Naive thymus-derived CD4-positive, alpha-beta T cell (primary cell): ENCODE measurements around the gene WDR73. TPM values are rescaled to one million over a fixed set of nuclear protein-coding genes. Genes with fewer than 3 reads are reported as not detected.

ENCODE experiments used
- ATAC-seq: fragments of 150-1000 bp; cut with Tn5 transposase; 2 replicates; pipeline ENCODE4 v1.10.0; 2021; ENCODE audit warnings: mild to moderate bottlenecking, moderate library complexity
- CTCF ChIA-PET: fragments of 350-600 bp; sonication (Branson Sonifier 250); formaldehyde crosslinking; loops from one replicate; lab custom pipeline; 2021; ENCODE audit warnings: antibody characterized with exemption; lab: Charles Lee
- POLR2A ChIA-PET: fragments of 350-600 bp; sonication (Branson Sonifier 250); formaldehyde crosslinking; loops from one replicate; lab custom pipeline; 2021; ENCODE audit warnings: antibody characterized with exemption, inconsistent platforms; lab: Charles Lee
- DNase-seq, 9 donors: peaks; one replicate each; pipeline versions ENCODE4 v3.0.0 to v3.0.0-alpha.2; 2020 to 2022; ENCODE audit warnings: mixed read lengths in 1 of 9
- H3K27ac ChIP-seq: one replicate; pipeline ENCODE4 v1.7.0; 2013; ENCODE audit warnings: mild to moderate bottlenecking, low read depth, low read length, moderate library complexity
- H3K27me3 ChIP-seq, 2 donors: one replicate each; pipeline ENCODE4 v1.7.0; 2013; ENCODE audit warnings: low read length in 2 of 2, mild to moderate bottlenecking in 2 of 2, moderate library complexity in 2 of 2; ENCODE audit not compliant: control insufficient read depth in 2 of 2, insufficient read depth in 2 of 2
- H3K36me3 ChIP-seq, 3 experiments: 1 replicate in 2 of 3; 2 replicates in 1 of 3; pipeline ENCODE4 v1.7.0; 2013; ENCODE audit warnings: low read length in 3 of 3, mild to moderate bottlenecking in 3 of 3, moderate library complexity in 1 of 3; ENCODE audit not compliant: insufficient read depth in 3 of 3, control insufficient read depth in 2 of 3
- H3K4me1 ChIP-seq, 2 donors: one replicate each; pipeline ENCODE4 v1.7.0; 2013; ENCODE audit warnings: low read length in 2 of 2, mild to moderate bottlenecking in 2 of 2, moderate library complexity in 1 of 2; ENCODE audit not compliant: control insufficient read depth in 2 of 2, insufficient read depth in 2 of 2
- H3K4me3 ChIP-seq: 2 replicates; pipeline ENCODE4 v1.7.0; 2013; ENCODE audit warnings: mild to moderate bottlenecking, low read length
- H3K9me3 ChIP-seq, 3 experiments: 1 replicate in 2 of 3; 2 replicates in 1 of 3; pipeline ENCODE4 v1.7.0; 2013; ENCODE audit warnings: low read length in 3 of 3; ENCODE audit not compliant: control insufficient read depth in 2 of 3
- H3K27ac Mint-ChIP-seq, 9 donors: one replicate each; pipeline ENCODE4 v1.8.0; 2020 to 2022; ENCODE audit warnings: mixed read lengths in 9 of 9, mild to moderate bottlenecking in 8 of 9, moderate library complexity in 5 of 9, inconsistent platforms in 2 of 9
- H3K27me3 Mint-ChIP-seq, 5 donors: one replicate each; pipeline ENCODE4 v1.8.0; 2021 to 2022; ENCODE audit warnings: mixed read lengths in 5 of 5, mild to moderate bottlenecking in 1 of 5
- H3K36me3 Mint-ChIP-seq, 5 donors: one replicate each; pipeline ENCODE4 v1.8.0; 2020 to 2022; ENCODE audit warnings: mixed read lengths in 5 of 5, mild to moderate bottlenecking in 3 of 5, inconsistent platforms in 1 of 5
- H3K4me1 Mint-ChIP-seq, 7 donors: one replicate each; pipeline ENCODE4 v1.8.0; 2020 to 2022; ENCODE audit warnings: mixed read lengths in 7 of 7, mild to moderate bottlenecking in 3 of 7, inconsistent platforms in 1 of 7
- H3K4me3 Mint-ChIP-seq, 10 donors: one replicate each; pipeline ENCODE4 v1.8.0; 2020 to 2022; ENCODE audit warnings: mild to moderate bottlenecking in 10 of 10, mixed read lengths in 10 of 10, moderate library complexity in 6 of 10, inconsistent platforms in 2 of 10
- H3K9me3 Mint-ChIP-seq, 11 donors: one replicate each; pipeline ENCODE4 v1.8.0; 2020 to 2022; ENCODE audit warnings: mixed read lengths in 11 of 11, mild to moderate bottlenecking in 4 of 11, inconsistent platforms in 1 of 11, moderate library complexity in 1 of 11
- intact Hi-C, 2 donors: fragments of 100-400 bp; cut with micrococcal nuclease; formaldehyde crosslinking; loops; one replicate each; pipeline ENCODE4 v1.15.1; 2023
- polyA plus RNA-seq, 2 donors: library from polyadenylated mRNA; unstranded; fragments of 300-500 nt; fragmentation: Illumina TruSeq; gene quantifications; one replicate each; pipeline ENCODE4 v1.2.3, GENCODE V29; 2021
- total RNA-seq, 6 experiments: library from RNA in 5 of 6; stranded (reverse) in 5 of 6; gene quantifications; 1 replicate in 5 of 6; 2 replicates in 1 of 6; pipeline ENCODE4 v1.2.3 and lab custom pipeline; 2021 to 2026

WDR73 gene
- total and polyA plus RNA-seq, 7 experiments from 2014 or later: 22.0 to 47.7 (median 27.5) TPM

GRCh38 chr15:84606653-84607120 is 47.4 kb downstream of the WDR73 start:
- CTCF ChIA-PET: interaction anchor here (0.6 to 1.1 kb wide), 2 partner anchors 70 to 136 kb away, joined by 4 read pairs; no protein-coding TSS in a partner anchor
- Histone ChIP-seq H3K27ac (no peak overlapping the region), H3K4me3 (no peak overlapping the region), H3K9me3 (no peaks in the 10 kb centered on the region), H3K36me3 (peaks cover 0 to 41% (median 4%) of the 10 kb centered on the region in 3 experiments), H3K27me3 (no peaks in the 10 kb centered on the region), H3K4me1 (peaks cover 6 to 20% of the 10 kb centered on the region in 2 donors)
- no peak for ATAC-seq
- no peak overlapping the region for H3K27ac Mint-ChIP-seq
- no peaks in the 10 kb centered on the region for H3K9me3 Mint-ChIP-seq
- intact Hi-C loops: no loop called here
- POLR2A ChIA-PET: no interaction called here
- DNase-seq: no peak
- H3K4me1 Mint-ChIP-seq: peaks cover 23 to 64% (median 50%) of the 10 kb centered on the region in 7 donors
- H3K4me3 Mint-ChIP-seq: no peak overlapping the region
- peaks cover 7 to 42% (median 15%) of the 10 kb centered on the region in 5 donors for H3K36me3 Mint-ChIP-seq
- no peaks in the 10 kb centered on the region for H3K27me3 Mint-ChIP-seq

- H3K27ac Mint-ChIP-seq: peak overlapping the region in 4 of 9 donors; percentile 20 to 84 (median 47)
- H3K27me3 Mint-ChIP-seq: no peaks in the 10 kb centered on the region
- CTCF ChIA-PET: interaction anchor here (0.6 kb wide), 1 partner anchor 152 kb away, joined by 3 read pairs; no protein-coding TSS in a partner anchor
- H3K4me1 ChIP-seq: peaks cover 6 to 22% of the 10 kb centered on the region in 2 donors
- ATAC-seq (no peak), DNase-seq (no peak)
- peaks cover 27 to 68% (median 54%) of the 10 kb centered on the region in 7 donors for H3K4me1 Mint-ChIP-seq
- H3K9me3 Mint-ChIP-seq: no peaks in the 10 kb centered on the region
- peak overlapping the region in 4 of 10 donors; percentile 5 to 43 (median 18) for H3K4me3 Mint-ChIP-seq
- H3K27ac ChIP-seq: no peak overlapping the region
- POLR2A ChIA-PET: interaction anchor here (0.6 to 0.7 kb wide), 2 partner anchors 26 to 107 kb away, joined by 3 to 7 read pairs; no protein-coding TSS in a partner anchor
- intact Hi-C loops: no loop called here
- H3K36me3 ChIP-seq: peaks cover 0 to 48% (median 4%) of the 10 kb centered on the region in 3 experiments
- peak overlapping the region; percentile 16 for H3K4me3 ChIP-seq
- H3K9me3 ChIP-seq: no peaks in the 10 kb centered on the region
- H3K36me3 Mint-ChIP-seq: peaks cover 6 to 42% (median 15%) of the 10 kb centered on the region in 5 donors
- H3K27me3 ChIP-seq: no peaks in the 10 kb centered on the region
Observed at GRCh38 chr15:84605554-84605882, 48.6 kb downstream of the WDR73 start.

GRCh38 chr15:84604826-84605553 is 49.1 kb downstream of the WDR73 start:
- Histone ChIP-seq H3K4me1 (peaks cover 7 to 22% of the 10 kb centered on the region in 2 donors), H3K27me3 (no peaks in the 10 kb centered on the region), H3K36me3 (peaks cover 0 to 49% (median 4%) of the 10 kb centered on the region in 3 experiments), H3K27ac (no peak overlapping the region), H3K4me3 (peak overlapping the region; percentile 16), H3K9me3 (no peaks in the 10 kb centered on the region)
- ATAC-seq: no peak
- H3K27me3 Mint-ChIP-seq: no peaks in the 10 kb centered on the region
- intact Hi-C loops: no loop called here
- no peak for DNase-seq
- H3K36me3 Mint-ChIP-seq: peaks cover 6 to 40% (median 15%) of the 10 kb centered on the region in 5 donors
- peak overlapping the region in 5 of 9 donors; percentile 20 to 84 (median 71) for H3K27ac Mint-ChIP-seq
- ChIA-PET POLR2A (interaction anchor here (0.7 to 1.1 kb wide), 2 partner anchors 26 kb away, joined by 3 read pairs; no protein-coding TSS in a partner anchor), CTCF (no interaction called here)
- H3K4me1 Mint-ChIP-seq: peaks cover 32 to 70% (median 56%) of the 10 kb centered on the region in 7 donors
- H3K4me3 Mint-ChIP-seq: peak overlapping the region in 4 of 10 donors; percentile 15 to 43 (median 31)
- no peaks in the 10 kb centered on the region for H3K9me3 Mint-ChIP-seq

DNA sequence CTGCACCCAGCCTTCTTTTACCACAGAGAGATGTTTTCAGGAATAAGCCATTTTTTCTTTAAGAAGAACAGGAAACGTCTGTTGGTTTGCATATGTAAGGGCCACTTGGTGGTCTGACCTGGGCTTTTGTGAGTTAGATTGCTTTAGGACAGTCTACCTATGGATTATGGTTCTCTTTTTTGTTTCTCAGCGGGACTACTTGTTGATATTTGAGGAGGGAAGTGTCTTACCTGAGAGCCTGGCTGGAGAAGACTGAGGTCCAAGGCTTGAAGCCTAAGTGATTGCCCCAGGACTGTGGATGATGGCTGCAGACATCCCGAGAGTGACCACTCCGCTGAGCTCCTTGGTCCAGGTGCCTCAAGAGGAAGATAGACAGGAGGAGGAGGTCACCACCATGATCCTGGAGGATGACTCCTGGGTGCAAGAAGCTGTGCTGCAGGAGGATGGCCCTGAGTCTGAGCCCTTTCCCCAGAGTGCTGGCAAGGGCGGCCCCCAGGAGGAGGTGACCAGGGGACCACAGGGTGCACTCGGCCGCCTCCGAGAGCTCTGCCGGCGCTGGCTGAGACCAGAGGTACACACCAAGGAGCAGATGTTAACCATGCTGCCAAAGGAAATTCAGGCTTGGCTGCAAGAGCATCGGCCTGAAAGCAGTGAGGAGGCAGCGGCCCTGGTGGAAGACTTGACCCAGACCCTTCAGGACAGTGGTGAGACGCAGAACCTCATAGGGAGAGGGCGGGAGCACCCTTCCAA is 50.3 kb downstream of the WDR73 start:
- peak overlapping the region in 6 of 10 donors; percentile 35 to 92 (median 47) for H3K4me3 Mint-ChIP-seq

GRCh38 chr15:84601555-84601838 is 52.6 kb downstream of the WDR73 start:
- H3K36me3 ChIP-seq: peaks cover 0 to 30% (median 2%) of the 10 kb centered on the region in 3 experiments
- H3K4me3 ChIP-seq: peak overlapping the region; percentile 96
- H3K27ac Mint-ChIP-seq: peak overlapping the region in 6 of 9 donors; percentile 39 to 88 (median 76)
- no peak for DNase-seq
- ChIA-PET CTCF (interaction anchor here (0.7 to 1.2 kb wide), 2 partner anchors 8 to 30 kb away, joined by 3 read pairs; no protein-coding TSS in a partner anchor), POLR2A (interaction anchor here (1.1 to 5.1 kb wide), 5 partner anchors 10 to 97 kb away, joined by 3 to 115 read pairs (median 4); partner anchors contain the start of gene WDR73)
- no peaks in the 10 kb centered on the region for H3K27me3 Mint-ChIP-seq
- no peak for ATAC-seq
- peaks cover 55 to 89% (median 74%) of the 10 kb centered on the region in 7 donors for H3K4me1 Mint-ChIP-seq
- peak overlapping the region; percentile 77 for H3K27ac ChIP-seq
- H3K9me3 ChIP-seq: no peaks in the 10 kb centered on the region
- intact Hi-C loops: loop anchor here (1.0 to 2.0 kb wide), 4 partner anchors 31 to 380 kb away; partner anchors contain the start of genes PDE8A (in 1 of the 2), SEC11A (in 1 of the 2) and ZNF592 (in 1 of the 2)
- peaks cover 29 to 39% of the 10 kb centered on the region in 2 donors for H3K4me1 ChIP-seq
- H3K9me3 Mint-ChIP-seq: peaks cover 0 to 1% (median 0%) of the 10 kb centered on the region in 11 donors
- H3K36me3 Mint-ChIP-seq: peaks cover 4 to 24% (median 6%) of the 10 kb centered on the region in 5 donors
- H3K27me3 ChIP-seq: no peaks in the 10 kb centered on the region
- H3K4me3 Mint-ChIP-seq: peak overlapping the region; percentile 89 to 99 (median 96)

More for the DNA sequence above, 50.3 kb downstream of the WDR73 start:
- peaks cover 18 to 27% of the 10 kb centered on the region in 2 donors for H3K4me1 ChIP-seq
- ATAC-seq (no peak), DNase-seq (no peak)
- no peak overlapping the region for H3K4me3 ChIP-seq
- peaks cover 0 to 48% (median 4%) of the 10 kb centered on the region in 3 experiments for H3K36me3 ChIP-seq
- ChIA-PET POLR2A (interaction anchor here (1.1 kb wide), 1 partner anchor 28 kb away, joined by 3 read pairs; no protein-coding TSS in a partner anchor), CTCF (no interaction called here)
- no peaks in the 10 kb centered on the region for H3K9me3 ChIP-seq
- Mint-ChIP-seq H3K36me3 (peaks cover 5 to 31% (median 8%) of the 10 kb centered on the region in 5 donors), H3K4me1 (peaks cover 39 to 74% (median 64%) of the 10 kb centered on the region in 7 donors), H3K9me3 (no peaks in the 10 kb centered on the region), H3K27ac (peak overlapping the region in 1 of 9 donors; percentile 59), H3K27me3 (no peaks in the 10 kb centered on the region)
- intact Hi-C loops: no loop called here
- no peak overlapping the region for H3K27ac ChIP-seq
- no peaks in the 10 kb centered on the region for H3K27me3 ChIP-seq
